GM12891 (cell line): ENCODE data around the gene FBRSL1.

ENCODE experiments used
- POLR2A ChIP-seq: IDR thresholded peaks from 2 replicates; pipeline ENCODE4 v1.6.1; 2011; ENCODE audit warnings: low read depth, low read length, control low read depth
- SPI1 ChIP-seq: IDR thresholded peaks from 2 replicates; pipeline ENCODE4 v1.6.1; 2011; ENCODE audit warnings: low read depth, low read length, control low read depth
- TAF1 ChIP-seq: IDR thresholded peaks from 2 replicates; pipeline ENCODE4 v1.6.1; 2011; ENCODE audit warnings: low read depth, low read length, control low read depth

DNA sequence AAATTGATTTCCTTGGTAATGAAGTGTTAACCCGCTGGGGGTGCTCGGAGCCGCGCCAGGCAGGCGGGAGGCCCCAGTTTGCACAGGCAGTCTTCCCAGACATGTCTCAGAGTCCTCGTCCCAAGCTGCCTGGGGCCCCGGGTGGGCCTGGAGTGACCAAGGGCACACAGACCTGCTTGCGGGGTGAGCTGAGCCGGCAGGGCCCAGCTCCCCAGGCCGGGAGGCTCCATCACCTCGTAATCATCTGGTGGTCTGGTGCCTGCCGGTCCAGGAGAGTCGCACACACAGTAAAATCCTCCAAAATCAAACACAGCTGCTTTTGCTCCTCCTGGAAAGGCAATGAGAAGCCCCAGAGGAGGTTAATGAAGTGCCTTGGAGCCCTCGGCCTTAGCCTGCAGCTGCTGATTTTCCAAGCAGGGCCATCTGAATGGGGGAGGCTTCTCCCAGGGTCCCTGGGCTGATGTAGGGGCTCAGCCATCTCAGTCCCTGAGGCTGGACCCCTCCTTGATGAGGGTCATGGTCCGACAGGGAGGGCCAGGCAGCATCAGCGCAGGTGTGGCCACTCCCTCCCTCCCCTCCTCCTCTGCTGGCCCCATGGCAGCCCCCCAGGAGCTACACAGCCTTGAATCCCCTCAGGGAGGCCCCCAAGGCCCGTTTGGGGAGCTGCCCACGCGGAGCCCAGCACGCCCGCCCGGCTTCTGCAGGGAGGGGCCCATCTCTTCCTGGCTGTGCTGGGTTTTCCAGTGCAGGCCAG, 39.4 kb upstream of the FBRSL1 start:
- TF ChIP-seq SPI1: no peak
- TF ChIP-seq TAF1: no peak
- TF ChIP-seq POLR2A: no peak
